Neuronal stem cell (in vitro differentiated cells): ENCODE measurements around the gene IER5L.

Experiments
- DNase-seq: peaks from one replicate; pipeline ENCODE4 v3.0.0-alpha.2; 2013; ENCODE audit warnings: low spot score
- H2AFZ ChIP-seq: one replicate; pipeline ENCODE4 v1.6.1; 2013; ENCODE audit warnings: mild to moderate bottlenecking, low read length, inconsistent platforms
- H2AK5ac ChIP-seq: 2 replicates; pipeline ENCODE4 v1.6.1; 2013; ENCODE audit warnings: low read depth, mild to moderate bottlenecking, inconsistent platforms, low read length, moderate library complexity, mixed read lengths
- H2BK120ac ChIP-seq: 2 replicates; pipeline ENCODE4 v1.6.1; 2013; ENCODE audit warnings: low read depth, mild to moderate bottlenecking, inconsistent platforms, low read length, moderate library complexity, mixed read lengths
- H2BK12ac ChIP-seq: one replicate; pipeline ENCODE4 v1.6.1; 2013; ENCODE audit warnings: low read length, inconsistent platforms
- H2BK15ac ChIP-seq: 2 replicates; pipeline ENCODE4 v1.6.1; 2013; ENCODE audit warnings: mild to moderate bottlenecking, low read length, inconsistent platforms, mixed read lengths
- H2BK5ac ChIP-seq: one replicate; pipeline ENCODE4 v1.6.1; 2013; ENCODE audit warnings: inconsistent platforms, mild to moderate bottlenecking, low read length, moderate library complexity
- H3K14ac ChIP-seq: one replicate; pipeline ENCODE4 v1.6.1; 2013; ENCODE audit warnings: low read length, inconsistent platforms
- H3K18ac ChIP-seq: 2 replicates; pipeline ENCODE4 v1.6.1; 2013; ENCODE audit warnings: low read length, inconsistent platforms
- H3K23ac ChIP-seq: 2 replicates; pipeline ENCODE4 v1.6.1; 2013; ENCODE audit warnings: low read depth, mild to moderate bottlenecking, mixed read lengths, low read length, inconsistent platforms; ENCODE audit not compliant: poor library complexity
- H3K27ac ChIP-seq: replicated peaks from 3 replicates; pipeline ENCODE4 v1.5.1; 2013; ENCODE audit warnings: low read length, inconsistent platforms
- H3K27me3 ChIP-seq, 3 experiments: 2 replicates each; pipeline ENCODE4 v1.6.1; 2013; ENCODE audit warnings: low read length in 3 of 3, mild to moderate bottlenecking in 2 of 3, inconsistent platforms in 1 of 3, low read depth in 1 of 3, mixed read lengths in 1 of 3, moderate library complexity in 1 of 3; ENCODE audit not compliant: control insufficient read depth in 3 of 3, insufficient read depth in 3 of 3
- H3K36me3 ChIP-seq, 2 donors: replicated peaks in 1 of 2; 2 replicates each; pipeline ENCODE4 v1.6.1; 2013; ENCODE audit warnings: low read length in 2 of 2; ENCODE audit not compliant: control insufficient read depth in 2 of 2, insufficient read depth in 2 of 2
- H3K4ac ChIP-seq: 2 replicates; pipeline ENCODE4 v1.6.1; 2013; ENCODE audit warnings: inconsistent platforms, mild to moderate bottlenecking, low read length, moderate library complexity
- H3K4me1 ChIP-seq, 2 donors: 1 replicate in 1 of 2; 2 replicates in 1 of 2; pipeline ENCODE4 v1.6.1; 2013; ENCODE audit warnings: low read length in 2 of 2, low read depth in 1 of 2; ENCODE audit not compliant: control insufficient read depth in 2 of 2, insufficient read depth in 1 of 2
- H3K4me2 ChIP-seq: one replicate; pipeline ENCODE4 v1.6.1; 2013; ENCODE audit warnings: mild to moderate bottlenecking, low read length, inconsistent platforms; ENCODE audit not compliant: insufficient read depth, poor library complexity, severe bottlenecking
- H3K4me3 ChIP-seq, 2 donors: 2 replicates each; pipeline ENCODE4 v1.5.1; 2013; ENCODE audit warnings: low read length in 2 of 2, mild to moderate bottlenecking in 2 of 2, inconsistent platforms in 1 of 2, moderate library complexity in 1 of 2
- H3K79me1 ChIP-seq: one replicate; pipeline ENCODE4 v1.6.1; 2013; ENCODE audit warnings: low read depth, mild to moderate bottlenecking, inconsistent platforms, low read length, moderate library complexity
- H3K9ac ChIP-seq: one replicate; pipeline ENCODE4 v1.6.1; 2013; ENCODE audit warnings: mild to moderate bottlenecking, low read depth, low read length, inconsistent platforms; ENCODE audit not compliant: poor library complexity
- H3K9me3 ChIP-seq, 2 donors: replicated peaks in 1 of 2; 2 replicates each; pipeline versions ENCODE3 to v1.6.1; 2013; ENCODE audit warnings: low read length in 2 of 2, mild to moderate bottlenecking in 2 of 2, inconsistent platforms in 1 of 2, low read depth in 1 of 2, mixed read lengths in 1 of 2, moderate library complexity in 1 of 2; ENCODE audit not compliant: control insufficient read depth in 2 of 2, insufficient read depth in 1 of 2
- H4K8ac ChIP-seq: one replicate; pipeline ENCODE4 v1.6.1; 2013; ENCODE audit warnings: low read depth, mild to moderate bottlenecking, inconsistent platforms, low read length, moderate library complexity
- H4K91ac ChIP-seq: one replicate; pipeline ENCODE4 v1.6.1; 2013; ENCODE audit warnings: low read length, low read depth, mild to moderate bottlenecking, inconsistent platforms; ENCODE audit not compliant: poor library complexity
- WGBS, 2 donors: extraction: QIAGEN DNeasy Blood & Tissue Kit; methylation state at CpG; one replicate each; pipeline ENCODE4 v1.1.7; 2013; ENCODE audit warnings: missing lambda C conversion rate in 2 of 2, mixed read lengths in 1 of 2; ENCODE audit not compliant: insufficient read length in 2 of 2, insufficient replicate concordance in 1 of 2; ENCODE audit errors: extremely low coverage in 2 of 2; 5-methylcytosine and 5-hydroxymethylcytosine counted together

The IER5L gene

DNA sequence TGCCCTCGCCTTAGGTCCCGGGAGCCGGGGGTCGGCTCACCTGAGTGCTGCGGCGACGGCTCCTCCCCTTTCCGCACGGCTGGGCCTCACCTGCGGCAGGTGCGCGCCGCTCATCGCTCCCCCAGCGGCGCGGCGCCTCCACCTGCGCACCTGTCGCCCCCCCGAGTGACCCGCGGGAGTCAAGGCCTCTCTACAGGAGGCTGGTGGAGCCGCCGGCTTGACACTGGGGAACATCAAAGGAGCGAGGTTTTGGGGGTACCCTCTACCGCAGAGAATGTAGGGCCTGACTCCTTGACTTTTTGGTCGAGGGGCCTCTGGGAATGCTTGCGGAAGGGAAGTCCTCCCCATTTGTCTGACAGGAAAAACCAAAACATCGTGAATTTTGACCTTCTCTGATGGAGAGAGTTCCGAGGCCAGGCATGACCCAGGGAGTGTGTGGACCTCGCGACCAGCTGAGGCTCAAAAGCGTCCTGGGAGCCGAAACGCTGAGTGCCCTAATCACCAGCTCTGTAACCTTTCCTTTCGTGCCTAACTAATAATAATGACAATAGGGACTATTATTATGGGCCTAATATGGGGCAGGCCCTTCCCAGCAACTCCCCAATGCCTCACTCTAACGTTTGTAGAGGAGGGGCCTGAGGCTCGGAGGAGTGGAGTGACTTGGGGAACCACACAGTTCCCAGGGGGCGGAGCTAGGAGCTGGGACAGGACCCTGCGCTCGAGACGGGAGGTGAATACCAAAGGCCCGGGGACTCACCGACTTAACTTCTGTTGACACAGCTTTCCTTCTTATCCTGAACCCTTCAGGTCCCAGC is 714 bp upstream of the IER5L start:
- H4K91ac ChIP-seq, result no peak overlapping the region
- peak; percentile 86 for DNase-seq
- H3K27ac ChIP-seq, result peak overlapping the region; percentile 65
- no peak overlapping the region for H3K4ac ChIP-seq
- H3K36me3 ChIP-seq, result no peaks in the 10 kb centered on the region
- WGBS, 2 donors, result no CpG with 5 or more reads among the region's 45 CpGs
- peak overlapping the region; percentile 69 for H2BK5ac ChIP-seq
- H3K18ac ChIP-seq, result peak overlapping the region; percentile 96
- H3K14ac ChIP-seq, result peak overlapping the region; percentile 17
- H4K8ac ChIP-seq, result peak overlapping the region; percentile 65
- H3K4me3 ChIP-seq, result peak overlapping the region; percentile 81 to 99
- peak overlapping the region; percentile 96 for H2AK5ac ChIP-seq
- peak overlapping the region; percentile 78 for H2AFZ ChIP-seq
- H2BK120ac ChIP-seq, result no peak overlapping the region
- H3K9me3 ChIP-seq, result no peaks in the 10 kb centered on the region
- H3K79me1 ChIP-seq, result peaks cover 8% of the 10 kb centered on the region
- peak overlapping the region; percentile 60 for H2BK12ac ChIP-seq
- H2BK15ac ChIP-seq, result peak overlapping the region; percentile 97
- H3K4me1 ChIP-seq, result peaks cover 17 to 20% of the 10 kb centered on the region in 2 donors
- H3K23ac ChIP-seq, result no peak overlapping the region
- H3K27me3 ChIP-seq, result peaks cover 0 to 12% (median 5%) of the 10 kb centered on the region in 3 experiments
- H3K9ac ChIP-seq, result peak overlapping the region; percentile 88
- peak overlapping the region; percentile 91 for H3K4me2 ChIP-seq

DNA sequence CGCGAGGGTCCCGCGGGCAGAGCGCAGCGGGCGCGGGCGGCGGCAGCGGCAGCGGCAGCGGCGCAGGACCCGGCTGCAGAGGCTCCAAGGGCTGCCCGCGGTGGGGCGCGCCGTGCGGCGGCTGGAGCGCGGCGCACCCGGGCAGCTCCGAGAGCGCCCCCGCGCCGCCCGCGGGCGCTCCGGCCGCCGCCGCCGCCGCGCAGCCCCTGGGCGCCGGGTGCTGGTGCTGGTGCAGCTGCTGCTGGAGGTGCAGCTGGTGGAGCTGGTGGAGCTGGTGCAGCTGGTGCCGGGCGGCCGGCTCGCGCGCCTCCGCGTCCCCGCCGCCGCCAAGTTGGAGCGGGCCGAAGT is 644 bp downstream of the IER5L start:
- no CpG with 5 or more reads among the region's 56 CpGs for WGBS, 2 donors

GRCh38 chr9:129176701-129177442 is 1.2 kb downstream of the IER5L start:
- peak overlapping the region; percentile 97 for H3K18ac ChIP-seq
- H3K27me3 ChIP-seq, result peaks cover 0 to 12% (median 5%) of the 10 kb centered on the region in 3 experiments
- H2BK5ac ChIP-seq, result peak overlapping the region; percentile 94
- H3K36me3 ChIP-seq, result no peaks in the 10 kb centered on the region
- no peak for DNase-seq
- H2BK15ac ChIP-seq, result peak overlapping the region; percentile 58
- H3K4me3 ChIP-seq, result peak overlapping the region; percentile 95 to 99
- H4K91ac ChIP-seq, result no peak overlapping the region
- peak overlapping the region; percentile 94 for H3K14ac ChIP-seq
- peak overlapping the region; percentile 44 for H3K27ac ChIP-seq
- peaks cover 26 to 27% of the 10 kb centered on the region in 2 donors for H3K4me1 ChIP-seq
- H2AK5ac ChIP-seq, result peak overlapping the region; percentile 98
- H3K9ac ChIP-seq, result peak overlapping the region; percentile 99
- peak overlapping the region; percentile 73 for H3K4me2 ChIP-seq
- H4K8ac ChIP-seq, result no peak overlapping the region
- peak overlapping the region; percentile 85 for H3K23ac ChIP-seq
- H3K9me3 ChIP-seq, result no peaks in the 10 kb centered on the region
- no CpG with 5 or more reads among the region's 80 CpGs for WGBS, 2 donors
- peak overlapping the region; percentile 81 for H2BK120ac ChIP-seq
- H3K79me1 ChIP-seq, result peaks cover 8% of the 10 kb centered on the region
- peak overlapping the region; percentile 53 for H3K4ac ChIP-seq
- H2BK12ac ChIP-seq, result no peak overlapping the region
- H2AFZ ChIP-seq, result no peak overlapping the region

More for the DNA sequence above, 644 bp downstream of the IER5L start:
- peak overlapping the region; percentile 95 to 99 for H3K4me3 ChIP-seq
- peak overlapping the region; percentile 67 for H3K27ac ChIP-seq
- peak overlapping the region; percentile 89 for H2AK5ac ChIP-seq
- peak overlapping the region; percentile 99 for H3K18ac ChIP-seq
- peak overlapping the region; percentile 90 for H2BK5ac ChIP-seq
- no peak overlapping the region for H3K4ac ChIP-seq
- H2AFZ ChIP-seq, result no peak overlapping the region
- peak overlapping the region; percentile 100 for H3K14ac ChIP-seq
- no peak overlapping the region for H2BK12ac ChIP-seq
- H4K91ac ChIP-seq, result no peak overlapping the region
- H3K23ac ChIP-seq, result peak overlapping the region; percentile 95
- H3K9me3 ChIP-seq, result no peaks in the 10 kb centered on the region
- peaks cover 8% of the 10 kb centered on the region for H3K79me1 ChIP-seq
- peak overlapping the region; percentile 73 for H3K4me2 ChIP-seq
- H2BK15ac ChIP-seq, result peak overlapping the region; percentile 87
- peaks cover 21 to 26% of the 10 kb centered on the region in 2 donors for H3K4me1 ChIP-seq
- DNase-seq, result no peak
- no peak overlapping the region for H2BK120ac ChIP-seq
- peaks cover 0 to 12% (median 5%) of the 10 kb centered on the region in 3 experiments for H3K27me3 ChIP-seq
- peak overlapping the region; percentile 100 for H3K9ac ChIP-seq
- no peak overlapping the region for H4K8ac ChIP-seq
- no peaks in the 10 kb centered on the region for H3K36me3 ChIP-seq
